ENCODE data around the gene EP300. TPM values are rescaled to one million over a fixed set of nuclear protein-coding genes. Genes with fewer than 3 reads are reported as not detected.
"Not testable (repeated sequence)": the region's sequence is repeated elsewhere in the genome, so short reads cannot be mapped to it uniquely, and the experiment has no call there.

The EP300 gene
- 37.4 and 58.2 TPM in 2 replicates for total RNA-seq

- peak; percentile 14 for DNase-seq (ENCODE audit: low read depth)
- no peaks in the 10 kb centered on the region for H3K27me3 ChIP-seq (ENCODE audit: control insufficient read depth, insufficient read depth, low read length)
- TF ChIP-seq CTCF (IDR thresholded peaks at IDR 0.05; ENCODE audit: insufficient read depth, low read length, poor library complexity, severe bottlenecking) = peak; percentile 23
- H3K36me3 ChIP-seq (ENCODE audit: control insufficient read depth, insufficient read depth, low read length) = no peaks in the 10 kb centered on the region
- peak within 1 kb of the TSS; percentile 96 for H3K4me3 ChIP-seq (ENCODE audit: low read depth, low read length)
These were observed at the start of gene EP300 for GRCh38 chr22:41092023-41092817. Gene EP300, plus strand, starts transcription at chr22:41092592. Its CDS starts 413 bp downstream, at chr22:41093005.

DNA sequence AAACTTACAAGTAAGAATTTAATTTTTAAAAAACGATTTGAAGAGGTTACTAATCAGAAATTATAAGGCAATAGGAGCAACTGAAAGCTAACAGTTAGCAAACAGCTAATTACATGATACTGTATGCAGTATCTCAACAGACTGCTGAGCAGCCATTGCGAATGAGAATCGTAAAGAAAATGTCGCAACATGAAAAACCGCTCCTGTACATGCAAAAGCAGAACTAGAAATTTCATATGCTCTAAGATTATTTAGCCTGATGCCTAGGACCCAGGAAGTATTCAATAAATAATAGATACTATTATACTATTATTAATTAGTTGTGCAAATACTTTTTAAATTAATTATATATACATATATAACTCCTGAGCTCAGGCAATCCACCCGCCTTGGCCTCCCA lies 48.7 kb upstream of the EP300 start:
- no peak for TF ChIP-seq CTCF (IDR thresholded peaks at IDR 0.05; ENCODE audit: insufficient read depth, low read length, poor library complexity, severe bottlenecking)
- no peaks in the 10 kb centered on the region for H3K27me3 ChIP-seq (ENCODE audit: control insufficient read depth, insufficient read depth, low read length)
- H3K4me3 ChIP-seq (ENCODE audit: low read depth, low read length) = no peak overlapping the region
- no peaks in the 10 kb centered on the region for H3K36me3 ChIP-seq (ENCODE audit: control insufficient read depth, insufficient read depth, low read length)
- DNase-seq (ENCODE audit: low read depth) = no peak

GRCh38 chr22:41045575-41045974 lies 46.8 kb upstream of the EP300 start:
- DNase-seq (ENCODE audit: low read depth); H3K27me3 ChIP-seq (ENCODE audit: control insufficient read depth, insufficient read depth, low read length); H3K36me3 ChIP-seq (ENCODE audit: control insufficient read depth, insufficient read depth, low read length); H3K4me3 ChIP-seq (ENCODE audit: low read depth, low read length): not testable (repeated sequence)

DNA sequence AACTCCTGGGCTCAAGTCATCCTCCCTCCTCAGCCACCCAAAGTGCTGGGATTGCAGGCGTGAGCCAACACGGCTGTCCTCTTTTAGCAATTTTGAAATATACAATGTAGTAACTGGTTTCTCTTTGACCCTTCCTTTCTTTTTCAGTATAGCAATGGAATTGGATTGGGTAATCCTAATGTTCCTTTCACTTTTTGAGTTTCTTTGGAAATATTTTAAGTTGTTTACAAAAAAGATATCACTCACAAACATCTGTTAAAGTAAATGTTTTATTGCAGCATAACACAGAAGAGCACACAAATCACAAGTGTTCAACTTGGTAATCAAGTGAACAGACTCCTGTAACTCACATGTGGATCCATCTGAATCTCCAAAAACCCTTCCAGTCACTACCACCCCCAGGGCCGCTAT lies 44.6 kb upstream of the EP300 start:
- DNase-seq (ENCODE audit: low read depth) = no peak
- Histone ChIP-seq H3K4me3 (ENCODE audit: low read depth, low read length) (no peak overlapping the region), H3K27me3 (ENCODE audit: control insufficient read depth, insufficient read depth, low read length) (no peaks in the 10 kb centered on the region), H3K36me3 (ENCODE audit: control insufficient read depth, insufficient read depth, low read length) (no peaks in the 10 kb centered on the region)
- TF ChIP-seq CTCF (IDR thresholded peaks at IDR 0.05; ENCODE audit: insufficient read depth, low read length, poor library complexity, severe bottlenecking) = no peak

GRCh38 chr22:41048345-41048744 lies 44.0 kb upstream of the EP300 start:
- not testable (repeated sequence) for H3K27me3 ChIP-seq (ENCODE audit: control insufficient read depth, insufficient read depth, low read length); DNase-seq (ENCODE audit: low read depth); H3K36me3 ChIP-seq (ENCODE audit: control insufficient read depth, insufficient read depth, low read length); H3K4me3 ChIP-seq (ENCODE audit: low read depth, low read length)

GRCh38 chr22:41048791-41049717 lies 43.3 kb upstream of the EP300 start:
- TF ChIP-seq CTCF (IDR thresholded peaks at IDR 0.05; ENCODE audit: insufficient read depth, low read length, poor library complexity, severe bottlenecking) = no peak
- no peaks in the 10 kb centered on the region for H3K36me3 ChIP-seq (ENCODE audit: control insufficient read depth, insufficient read depth, low read length)
- H3K27me3 ChIP-seq (ENCODE audit: control insufficient read depth, insufficient read depth, low read length) = no peaks in the 10 kb centered on the region
- no peak overlapping the region for H3K4me3 ChIP-seq (ENCODE audit: low read depth, low read length)
- DNase-seq (ENCODE audit: low read depth) = peak; percentile 28

DNA sequence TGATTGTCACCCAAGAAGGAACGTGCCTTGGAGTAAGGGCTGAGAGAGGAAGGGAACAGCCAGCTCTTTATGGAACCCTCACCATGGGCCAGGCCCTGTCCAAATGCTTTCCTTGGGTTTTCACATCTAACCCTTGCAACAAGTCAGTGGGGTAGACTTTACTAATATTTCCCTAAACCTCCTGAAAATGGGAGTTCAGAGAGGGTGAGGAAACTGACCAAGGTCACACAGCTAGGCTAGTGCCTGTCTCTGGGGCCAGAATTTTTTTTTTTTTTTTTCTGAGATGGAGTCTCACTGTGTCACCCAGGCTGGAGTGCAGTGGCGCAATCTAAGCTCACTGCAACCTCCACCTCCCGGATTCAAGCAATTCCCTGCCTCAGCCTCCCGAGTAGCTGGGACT lies 42.6 kb upstream of the EP300 start:
- not testable (repeated sequence) for H3K4me3 ChIP-seq (ENCODE audit: low read depth, low read length); H3K36me3 ChIP-seq (ENCODE audit: control insufficient read depth, insufficient read depth, low read length); H3K27me3 ChIP-seq (ENCODE audit: control insufficient read depth, insufficient read depth, low read length); DNase-seq (ENCODE audit: low read depth)

Measured in kidney epithelial cell (primary cell).